VCaP (cell line): ENCODE results near the gene GATAD1.

Experiments
- H3K27ac ChIP-seq: fragments of 450-650 bp; 2 replicates; pipeline ENCODE4 v1.5.1; 2017
- TF ChIP-seq, protein P1 (sequence below): fragments of 450-650 bp; conservative IDR thresholded peaks from 2 replicates; pipeline ENCODE4 v1.5.1; 2017; ENCODE audit warnings: mild to moderate bottlenecking, moderate library complexity

Gene GATAD1

DNA sequence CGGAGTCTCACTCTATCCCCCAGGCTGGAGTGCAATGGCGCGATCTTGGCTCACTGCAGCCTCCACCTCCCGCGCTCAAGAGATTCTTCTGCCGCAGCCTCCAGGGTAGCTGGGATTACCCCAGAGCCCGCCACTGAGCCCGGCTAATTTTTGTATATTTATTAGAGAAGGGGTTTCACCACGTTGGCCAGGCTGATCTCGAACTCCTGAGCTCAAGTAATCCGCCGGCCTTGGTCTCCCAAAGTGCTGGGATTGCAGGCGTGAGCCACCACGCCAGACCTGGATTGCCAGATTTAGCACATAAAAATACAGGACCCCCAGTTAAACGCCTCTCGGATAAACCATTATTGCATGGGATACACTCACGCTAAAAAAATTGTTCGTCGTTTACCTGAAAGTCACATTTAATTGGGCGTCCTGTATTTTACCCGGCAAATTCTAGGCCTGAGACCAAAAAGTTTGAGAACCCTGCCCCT is 375 bp upstream of the GATAD1 start:
- H3K27ac ChIP-seq: peak overlapping the region; percentile 98
- TF ChIP-seq, protein P1, sequence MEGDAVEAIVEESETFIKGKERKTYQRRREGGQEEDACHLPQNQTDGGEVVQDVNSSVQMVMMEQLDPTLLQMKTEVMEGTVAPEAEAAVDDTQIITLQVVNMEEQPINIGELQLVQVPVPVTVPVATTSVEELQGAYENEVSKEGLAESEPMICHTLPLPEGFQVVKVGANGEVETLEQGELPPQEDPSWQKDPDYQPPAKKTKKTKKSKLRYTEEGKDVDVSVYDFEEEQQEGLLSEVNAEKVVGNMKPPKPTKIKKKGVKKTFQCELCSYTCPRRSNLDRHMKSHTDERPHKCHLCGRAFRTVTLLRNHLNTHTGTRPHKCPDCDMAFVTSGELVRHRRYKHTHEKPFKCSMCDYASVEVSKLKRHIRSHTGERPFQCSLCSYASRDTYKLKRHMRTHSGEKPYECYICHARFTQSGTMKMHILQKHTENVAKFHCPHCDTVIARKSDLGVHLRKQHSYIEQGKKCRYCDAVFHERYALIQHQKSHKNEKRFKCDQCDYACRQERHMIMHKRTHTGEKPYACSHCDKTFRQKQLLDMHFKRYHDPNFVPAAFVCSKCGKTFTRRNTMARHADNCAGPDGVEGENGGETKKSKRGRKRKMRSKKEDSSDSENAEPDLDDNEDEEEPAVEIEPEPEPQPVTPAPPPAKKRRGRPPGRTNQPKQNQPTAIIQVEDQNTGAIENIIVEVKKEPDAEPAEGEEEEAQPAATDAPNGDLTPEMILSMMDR: no peak

DNA sequence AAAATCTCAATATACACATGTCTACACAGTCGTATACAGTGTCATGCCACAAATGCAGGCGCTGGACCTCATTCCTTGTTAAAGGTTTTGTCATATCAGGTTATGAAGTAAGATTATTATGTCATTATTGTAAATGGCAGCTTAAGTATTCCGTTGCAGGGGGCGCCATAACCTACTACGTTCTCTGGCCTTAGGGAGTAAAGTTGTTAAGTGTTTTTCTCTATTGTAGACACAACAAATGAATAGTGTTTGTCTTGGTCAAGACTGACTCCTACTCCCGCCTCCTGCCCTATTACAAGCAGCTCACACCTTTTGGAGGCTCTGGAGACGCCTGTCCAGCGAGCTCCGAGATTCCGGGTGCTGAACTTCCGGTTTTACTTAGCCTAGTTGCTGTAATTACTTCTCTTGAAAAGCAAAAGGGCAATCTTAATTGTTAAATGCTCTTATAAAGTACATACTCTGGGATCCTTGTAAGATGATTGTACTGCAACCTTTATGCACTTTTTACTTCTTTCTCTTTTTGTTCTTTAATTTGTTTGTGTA is 994 bp downstream of the GATAD1 start:
- peak overlapping the region; percentile 98 for H3K27ac ChIP-seq
- TF ChIP-seq, protein P1: peak; percentile 56

DNA sequence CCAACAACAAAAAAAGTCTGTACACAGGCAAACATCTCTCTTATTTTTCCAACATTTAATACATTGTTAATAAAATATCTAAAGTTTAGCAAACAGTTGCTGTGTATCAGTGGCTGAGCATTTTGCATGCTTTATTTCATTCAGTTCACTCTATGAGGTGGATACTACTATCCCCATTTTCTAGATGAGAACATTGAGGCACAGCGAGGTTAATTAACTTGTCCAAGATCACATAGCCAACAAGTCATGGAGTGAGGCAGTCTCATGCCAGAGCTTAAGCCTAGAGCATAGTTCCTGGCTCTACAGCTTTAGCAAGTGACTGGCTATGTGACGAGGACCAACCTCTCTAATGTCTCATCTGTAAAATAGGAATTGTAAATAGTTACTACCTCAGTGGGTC is 4.4 kb downstream of the GATAD1 start:
- no peak overlapping the region for H3K27ac ChIP-seq

DNA sequence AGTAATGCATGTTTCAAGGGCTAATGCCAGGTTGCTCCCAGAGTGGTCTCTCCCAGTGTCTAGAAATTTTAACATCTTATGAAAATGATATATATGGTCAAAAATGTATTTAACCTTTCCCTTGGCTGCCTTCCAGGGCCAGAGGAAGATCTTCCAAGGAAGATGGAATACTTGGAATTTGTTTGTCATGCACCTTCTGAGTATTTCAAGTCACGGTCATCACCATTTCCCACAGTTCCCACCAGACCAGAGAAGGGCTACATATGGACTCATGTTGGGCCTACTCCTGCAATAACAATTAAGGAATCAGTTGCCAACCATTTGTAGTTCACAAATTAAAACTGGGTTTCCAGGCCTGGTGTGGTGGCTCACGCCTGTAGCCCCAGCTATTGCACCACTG is 9.0 kb downstream of the GATAD1 start:
- TF ChIP-seq, protein P1: no peak
- H3K27ac ChIP-seq: no peak overlapping the region

More for the DNA sequence above, 4.4 kb downstream of the GATAD1 start:
- TF ChIP-seq, protein P1: no peak

DNA sequence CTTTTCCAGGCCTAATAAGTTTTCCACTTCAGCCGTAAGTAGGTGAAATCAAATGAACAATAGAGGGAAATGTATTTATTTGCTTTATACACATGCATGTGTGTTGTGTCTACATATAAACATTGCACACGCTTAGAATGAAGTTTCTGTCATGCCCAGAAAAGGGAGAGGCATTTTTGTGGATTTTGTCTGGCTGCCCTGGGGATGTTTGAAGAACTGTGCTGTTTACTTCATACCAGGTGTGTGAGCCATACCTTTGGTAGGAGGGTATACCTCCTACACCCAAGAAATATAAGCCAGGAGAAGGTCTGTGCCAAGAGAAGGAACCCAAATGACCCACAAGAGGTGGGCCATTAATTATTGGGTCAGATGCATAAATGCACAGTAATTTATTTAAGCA is 12.8 kb downstream of the GATAD1 start:
- peak overlapping the region; percentile 11; the same call in 1 of the 2 replicates for H3K27ac ChIP-seq
- TF ChIP-seq, protein P1: no peak

DNA sequence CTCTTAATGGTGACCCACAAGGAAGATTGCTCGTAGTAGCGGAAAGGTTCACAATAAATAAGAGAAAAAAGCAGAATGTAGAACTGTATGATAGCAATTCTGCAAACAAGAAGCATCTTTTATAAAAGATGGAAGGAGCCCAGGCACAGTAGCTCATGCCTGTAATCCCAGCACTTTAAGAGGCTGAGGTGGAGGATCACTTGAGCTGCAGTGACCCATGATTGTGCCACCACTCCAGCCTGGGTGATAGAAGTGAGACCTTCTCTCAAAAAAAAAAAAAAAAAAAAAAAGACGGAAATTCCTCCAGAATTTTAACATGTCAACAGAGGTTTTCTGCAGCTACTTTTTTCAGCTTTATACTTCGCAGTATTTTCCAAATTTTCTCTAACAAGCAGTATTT is 13.2 kb downstream of the GATAD1 start:
- TF ChIP-seq, protein P1: no peak
- H3K27ac ChIP-seq: peak overlapping the region; percentile 11; the same call in 1 of the 2 replicates

DNA sequence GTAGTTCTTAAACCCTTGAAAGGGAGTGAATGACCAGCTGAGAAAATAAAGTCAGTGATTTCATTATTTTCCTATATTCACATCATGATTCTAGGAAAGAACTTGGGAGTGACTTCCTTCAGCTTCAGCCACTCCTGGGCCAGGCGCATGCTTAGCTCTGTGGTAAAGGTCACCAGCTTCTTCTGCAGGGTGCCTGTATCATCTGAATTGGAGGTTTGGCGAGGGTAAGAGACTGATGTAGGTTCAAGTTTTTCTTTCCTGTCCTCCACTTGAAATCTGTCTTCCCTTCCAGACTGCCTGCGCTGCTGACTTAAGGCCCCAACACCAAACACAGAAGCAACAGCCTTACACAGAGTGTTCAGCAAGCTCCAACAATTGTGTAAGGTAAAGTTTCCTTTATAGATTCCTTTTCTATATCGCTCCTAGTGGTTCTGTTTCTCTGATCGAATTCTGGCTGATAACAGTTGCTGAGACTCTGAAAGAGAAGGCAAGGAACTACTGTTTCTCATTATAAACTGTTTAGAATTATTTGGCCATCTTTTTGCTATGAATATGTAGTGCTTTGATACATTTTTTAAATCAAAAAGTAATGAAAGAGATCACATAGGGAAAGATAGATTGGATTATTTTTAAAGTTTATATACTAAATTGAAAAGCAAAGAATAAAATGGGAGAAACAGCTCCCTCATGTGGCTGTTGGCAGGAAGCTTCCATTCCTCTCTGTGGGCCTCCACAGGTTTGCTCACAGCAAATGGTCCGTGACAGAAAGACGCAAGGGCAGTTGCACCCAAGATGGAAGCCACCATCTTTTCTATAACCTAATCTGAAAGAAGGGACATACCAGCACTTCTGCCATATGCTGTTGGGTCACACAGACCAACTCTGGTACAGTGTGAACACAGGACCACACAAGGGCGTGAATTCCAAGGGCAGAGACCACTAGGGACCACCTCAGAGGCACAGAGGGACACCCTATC is 14.0 kb downstream of the GATAD1 start:
- TF ChIP-seq, protein P1: peak; percentile 94
- H3K27ac ChIP-seq: no peak overlapping the region
